ENCODE data around the gene HLX. TPM values are rescaled to one million over a fixed set of nuclear protein-coding genes. Genes with fewer than 3 reads are reported as not detected.
A peak's percentile ranks its signal among the peaks of the same experiment; 100 is the strongest.

HLX gene
- total and polyA plus RNA-seq, 2 of the 13 experiments (the other 11 are each of a cell fraction or from before 2014, with no cell fraction given), result 0.30 to 0.35 TPM

GRCh38 chr1:220872296-220872695 lies 6.9 kb upstream of the HLX start:
- ATAC-seq, result peak; percentile 56
- peaks cover 25% of the 10 kb centered on the region for H3K4me1 ChIP-seq (ENCODE audit: insufficient read depth, low read length)

More at GRCh38 chr1:220872296-220872695, 6.9 kb upstream of the HLX start:
- Histone ChIP-seq H3K4me3 (replicated peaks in 1 of 3; ENCODE audit: insufficient read depth in 1 of 3, low read depth in 2 of 3, low read length in 3 of 3) (no peak overlapping the region), H3K9me3 (ENCODE audit: low read length) (no peaks in the 10 kb centered on the region), H3K27ac (ENCODE audit: extremely low read length, insufficient read depth, low read length) (no peak overlapping the region), H3K27me3 (ENCODE audit: control insufficient read depth in 1 of 2, insufficient read depth in 2 of 2, low read length in 2 of 2) (no peaks in the 10 kb centered on the region), H3K9ac (ENCODE audit: insufficient read depth, low read depth, low read length) (no peak overlapping the region), H4K20me1 (ENCODE audit: insufficient read depth, low read length) (no peaks in the 10 kb centered on the region), H3K4me2 (ENCODE audit: low read depth, low read length) (no peak overlapping the region), H3K79me2 (ENCODE audit: insufficient read depth, low read length) (no peaks in the 10 kb centered on the region), H3K36me3 (replicated peaks in 1 of 2; ENCODE audit: control insufficient read depth in 1 of 2, insufficient read depth in 2 of 2, low read length in 2 of 2) (no peaks in the 10 kb centered on the region), H2AFZ (ENCODE audit: low read length) (no peak overlapping the region)
- in situ Hi-C loops (cut with HindIII; ENCODE audit: extremely low pct_ligation_motif_present, low pct_unique_long_range_greater_than_20kb), result loop anchor here (5.0 kb wide), 2 partner anchors 330 to 565 kb away; no protein-coding TSS in a partner anchor
- peak; percentile 12 for FAIRE-seq
- ChIA-PET CTCF (ENCODE audit: low intra/inter-chr PET ratio, low total read pairs) (no interaction called here), POLR2A (no interaction called here)
- TF ChIP-seq MAFF (IDR thresholded peaks at IDR 0.05; ENCODE audit: low read depth, low read length), result peak; percentile 78
- TF ChIP-seq FOXA1 (IDR thresholded peaks at IDR 0.05), result no peak
- TF ChIP-seq FOXA1 (CRISPR knock-in tag; IDR thresholded peaks at IDR 0.05), result 0 out of 2 replicates have a peak, but pooled peaks have one; percentile 11
- TF ChIP-seq TBX2 (CRISPR knock-in tag; IDR thresholded peaks at IDR 0.05; ENCODE audit: borderline replicate concordance), result no peak
- peak; percentile 76 to 88 for TF ChIP-seq MAFK (conservative IDR thresholded peaks at IDR 0.05 in 1 of 2, IDR thresholded peaks at IDR 0.05 in 1 of 2; ENCODE audit: low read length in 2 of 2)
- TF ChIP-seq ZNF574 (CRISPR knock-in tag; IDR thresholded peaks at IDR 0.05), result no peak
- no peak for TF ChIP-seq IRF9 (CRISPR knock-in tag; IDR thresholded peaks at IDR 0.05; ENCODE audit: borderline replicate concordance)
- no TSS peak for BruUV-seq (replicated peaks)
- intact Hi-C loops (cut with micrococcal nuclease; ENCODE audit: unreplicated experiment), result loop anchor here (10.0 kb wide), 1 partner anchor 113 kb away; no protein-coding TSS in a partner anchor
- peak; percentile 13 for DNase-seq (ENCODE audit: low spot score)

Measured in HepG2 (cell line).